ENCODE results near the gene GPS1. TPM values are rescaled to one million over a fixed set of nuclear protein-coding genes. Genes with fewer than 3 reads are reported as not detected.
A peak's percentile ranks its signal among the peaks of the same experiment; 100 is the strongest.

GPS1 gene
- total and polyA plus RNA-seq, 9 of the 15 experiments (the other 6 are each of a cell fraction or from before 2014, with no cell fraction given), result 3.1 to 167 (median 69.9) TPM

DNA sequence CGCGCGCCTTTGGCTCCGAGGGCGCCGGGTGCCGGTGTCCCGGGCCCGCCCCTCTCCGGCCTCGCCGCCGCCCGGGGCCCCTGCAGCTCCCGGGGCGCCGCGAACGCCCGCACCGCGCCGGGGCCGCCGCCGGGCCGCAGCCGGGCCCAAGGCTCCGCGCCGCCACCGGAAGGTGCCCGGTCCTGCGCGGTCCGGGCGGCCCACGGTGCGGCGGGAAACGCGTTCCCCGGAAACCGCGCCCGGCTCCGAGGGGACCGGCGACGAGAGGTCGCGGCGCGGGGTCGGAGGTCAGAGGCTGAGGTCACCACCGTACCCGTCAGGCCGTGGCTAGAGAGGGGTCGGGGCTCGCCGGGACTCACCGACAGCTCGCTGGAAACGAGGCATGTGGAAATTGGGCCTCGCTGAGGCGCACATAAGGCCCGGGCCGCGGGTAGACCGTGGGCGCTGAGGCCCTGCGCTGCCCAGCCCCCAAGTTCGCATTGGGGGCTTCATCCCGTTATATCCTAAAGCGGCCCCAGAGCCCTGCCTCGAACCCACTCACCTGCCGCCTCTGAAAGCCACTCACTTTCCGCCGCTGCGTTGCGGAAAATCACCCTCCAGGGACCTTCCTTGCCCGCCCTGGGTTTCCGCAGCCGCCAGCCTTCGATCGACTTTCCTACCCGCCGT is 14.1 kb downstream of the GPS1 start, which contains the start of gene DUS1L (continued):
- TF ChIP-seq, protein P1, sequence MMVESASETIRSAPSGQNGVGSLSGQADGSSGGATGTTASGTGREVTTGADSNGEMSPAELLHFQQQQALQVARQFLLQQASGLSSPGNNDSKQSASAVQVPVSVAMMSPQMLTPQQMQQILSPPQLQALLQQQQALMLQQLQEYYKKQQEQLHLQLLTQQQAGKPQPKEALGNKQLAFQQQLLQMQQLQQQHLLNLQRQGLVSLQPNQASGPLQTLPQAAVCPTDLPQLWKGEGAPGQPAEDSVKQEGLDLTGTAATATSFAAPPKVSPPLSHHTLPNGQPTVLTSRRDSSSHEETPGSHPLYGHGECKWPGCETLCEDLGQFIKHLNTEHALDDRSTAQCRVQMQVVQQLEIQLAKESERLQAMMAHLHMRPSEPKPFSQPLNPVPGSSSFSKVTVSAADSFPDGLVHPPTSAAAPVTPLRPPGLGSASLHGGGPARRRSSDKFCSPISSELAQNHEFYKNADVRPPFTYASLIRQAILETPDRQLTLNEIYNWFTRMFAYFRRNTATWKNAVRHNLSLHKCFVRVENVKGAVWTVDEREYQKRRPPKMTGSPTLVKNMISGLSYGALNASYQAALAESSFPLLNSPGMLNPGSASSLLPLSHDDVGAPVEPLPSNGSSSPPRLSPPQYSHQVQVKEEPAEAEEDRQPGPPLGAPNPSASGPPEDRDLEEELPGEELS (CRISPR knock-in tag; IDR thresholded peaks at IDR 0.05; ENCODE audit: borderline replicate concordance), result no peak
- TF ChIP-seq DACH1 (IDR thresholded peaks at IDR 0.05; ENCODE audit: partially characterized antibody) (no peak), ZBTB17 (CRISPR knock-in tag; IDR thresholded peaks at IDR 0.05) (0 out of 2 replicates have a peak, but pooled peaks have one; percentile 67), CTBP1 (IDR thresholded peaks at IDR 0.05; ENCODE audit: borderline replicate concordance) (peak; percentile 91), JUND (IDR thresholded peaks at IDR 0.05; ENCODE audit: borderline replicate concordance, low read depth, low read length) (peak; percentile 79), JUND (tag; IDR thresholded peaks at IDR 0.05; ENCODE audit: borderline replicate concordance, low read depth, low read length) (no peak; the same call in 2 of the 3 replicates), KDM2B (CRISPR knock-in tag; IDR thresholded peaks at IDR 0.05) (0 out of 2 replicates have a peak, but pooled peaks have one; percentile 49), GTF2A2 (tag; IDR thresholded peaks at IDR 0.05) (0 out of 2 replicates have a peak, but pooled peaks have one; percentile 47), MBD2 (IDR thresholded peaks at IDR 0.05; ENCODE audit: borderline replicate concordance, low read depth) (no peak), RBFOX2 (IDR thresholded peaks at IDR 0.05; ENCODE audit: low read depth, low read length) (peak; percentile 75)

Measured in K562 (cell line).